Neuronal stem cell (in vitro differentiated cells): Measurements from ENCODE around the gene CDC123.
"Not testable (repeated sequence)": the region's sequence is repeated elsewhere in the genome, so short reads cannot be mapped to it uniquely, and the experiment has no call there.

ENCODE experiments used
- DNase-seq: peaks from one replicate; pipeline ENCODE4 v3.0.0-alpha.2; 2013; ENCODE audit warnings: low spot score
- H2AFZ ChIP-seq: one replicate; pipeline ENCODE4 v1.6.1; 2013; ENCODE audit warnings: mild to moderate bottlenecking, low read length, inconsistent platforms
- H2AK5ac ChIP-seq: 2 replicates; pipeline ENCODE4 v1.6.1; 2013; ENCODE audit warnings: low read depth, mild to moderate bottlenecking, inconsistent platforms, low read length, moderate library complexity, mixed read lengths
- H2BK120ac ChIP-seq: 2 replicates; pipeline ENCODE4 v1.6.1; 2013; ENCODE audit warnings: low read depth, mild to moderate bottlenecking, inconsistent platforms, low read length, moderate library complexity, mixed read lengths
- H2BK12ac ChIP-seq: one replicate; pipeline ENCODE4 v1.6.1; 2013; ENCODE audit warnings: low read length, inconsistent platforms
- H2BK15ac ChIP-seq: 2 replicates; pipeline ENCODE4 v1.6.1; 2013; ENCODE audit warnings: mild to moderate bottlenecking, low read length, inconsistent platforms, mixed read lengths
- H2BK5ac ChIP-seq: one replicate; pipeline ENCODE4 v1.6.1; 2013; ENCODE audit warnings: inconsistent platforms, mild to moderate bottlenecking, low read length, moderate library complexity
- H3K14ac ChIP-seq: one replicate; pipeline ENCODE4 v1.6.1; 2013; ENCODE audit warnings: low read length, inconsistent platforms
- H3K18ac ChIP-seq: 2 replicates; pipeline ENCODE4 v1.6.1; 2013; ENCODE audit warnings: low read length, inconsistent platforms
- H3K23ac ChIP-seq: 2 replicates; pipeline ENCODE4 v1.6.1; 2013; ENCODE audit warnings: low read depth, mild to moderate bottlenecking, mixed read lengths, low read length, inconsistent platforms; ENCODE audit not compliant: poor library complexity
- H3K27ac ChIP-seq: replicated peaks from 3 replicates; pipeline ENCODE4 v1.5.1; 2013; ENCODE audit warnings: low read length, inconsistent platforms
- H3K27me3 ChIP-seq, 3 experiments: 2 replicates each; pipeline ENCODE4 v1.6.1; 2013; ENCODE audit warnings: low read length in 3 of 3, mild to moderate bottlenecking in 2 of 3, inconsistent platforms in 1 of 3, low read depth in 1 of 3, mixed read lengths in 1 of 3, moderate library complexity in 1 of 3; ENCODE audit not compliant: control insufficient read depth in 3 of 3, insufficient read depth in 3 of 3
- H3K36me3 ChIP-seq, 2 donors: replicated peaks in 1 of 2; 2 replicates each; pipeline ENCODE4 v1.6.1; 2013; ENCODE audit warnings: low read length in 2 of 2; ENCODE audit not compliant: control insufficient read depth in 2 of 2, insufficient read depth in 2 of 2
- H3K4ac ChIP-seq: 2 replicates; pipeline ENCODE4 v1.6.1; 2013; ENCODE audit warnings: inconsistent platforms, mild to moderate bottlenecking, low read length, moderate library complexity
- H3K4me1 ChIP-seq, 2 donors: 1 replicate in 1 of 2; 2 replicates in 1 of 2; pipeline ENCODE4 v1.6.1; 2013; ENCODE audit warnings: low read length in 2 of 2, low read depth in 1 of 2; ENCODE audit not compliant: control insufficient read depth in 2 of 2, insufficient read depth in 1 of 2
- H3K4me2 ChIP-seq: one replicate; pipeline ENCODE4 v1.6.1; 2013; ENCODE audit warnings: mild to moderate bottlenecking, low read length, inconsistent platforms; ENCODE audit not compliant: insufficient read depth, poor library complexity, severe bottlenecking
- H3K4me3 ChIP-seq, 2 donors: 2 replicates each; pipeline ENCODE4 v1.5.1; 2013; ENCODE audit warnings: low read length in 2 of 2, mild to moderate bottlenecking in 2 of 2, inconsistent platforms in 1 of 2, moderate library complexity in 1 of 2
- H3K79me1 ChIP-seq: one replicate; pipeline ENCODE4 v1.6.1; 2013; ENCODE audit warnings: low read depth, mild to moderate bottlenecking, inconsistent platforms, low read length, moderate library complexity
- H3K9ac ChIP-seq: one replicate; pipeline ENCODE4 v1.6.1; 2013; ENCODE audit warnings: mild to moderate bottlenecking, low read depth, low read length, inconsistent platforms; ENCODE audit not compliant: poor library complexity
- H3K9me3 ChIP-seq, 2 donors: replicated peaks in 1 of 2; 2 replicates each; pipeline versions ENCODE3 to v1.6.1; 2013; ENCODE audit warnings: low read length in 2 of 2, mild to moderate bottlenecking in 2 of 2, inconsistent platforms in 1 of 2, low read depth in 1 of 2, mixed read lengths in 1 of 2, moderate library complexity in 1 of 2; ENCODE audit not compliant: control insufficient read depth in 2 of 2, insufficient read depth in 1 of 2
- H4K8ac ChIP-seq: one replicate; pipeline ENCODE4 v1.6.1; 2013; ENCODE audit warnings: low read depth, mild to moderate bottlenecking, inconsistent platforms, low read length, moderate library complexity
- H4K91ac ChIP-seq: one replicate; pipeline ENCODE4 v1.6.1; 2013; ENCODE audit warnings: low read length, low read depth, mild to moderate bottlenecking, inconsistent platforms; ENCODE audit not compliant: poor library complexity
- WGBS, 2 donors: extraction: QIAGEN DNeasy Blood & Tissue Kit; methylation state at CpG; one replicate each; pipeline ENCODE4 v1.1.7; 2013; ENCODE audit warnings: missing lambda C conversion rate in 2 of 2, mixed read lengths in 1 of 2; ENCODE audit not compliant: insufficient read length in 2 of 2, insufficient replicate concordance in 1 of 2; ENCODE audit errors: extremely low coverage in 2 of 2; 5-methylcytosine and 5-hydroxymethylcytosine counted together

The CDC123 gene

GRCh38 chr10:12243864-12244620, 48.1 kb downstream of the CDC123 start:
- no peaks in the 10 kb centered on the region for H3K27me3 ChIP-seq
- no peak overlapping the region for H2BK120ac ChIP-seq
- no peak overlapping the region for H2AFZ ChIP-seq
- H3K18ac ChIP-seq: no peak overlapping the region
- H2BK15ac ChIP-seq: no peak overlapping the region
- no peak overlapping the region for H2BK5ac ChIP-seq
- H3K4me3 ChIP-seq: no peak overlapping the region
- H3K4ac ChIP-seq: no peak overlapping the region
- H4K91ac ChIP-seq: no peak overlapping the region
- H3K4me2 ChIP-seq: no peak overlapping the region
- no peak overlapping the region for H4K8ac ChIP-seq
- H2AK5ac ChIP-seq: no peak overlapping the region
- DNase-seq: no peak
- no CpG with 5 or more reads among the region's 18 CpGs for WGBS, 2 donors
- no peak overlapping the region for H3K27ac ChIP-seq
- no peak overlapping the region for H3K14ac ChIP-seq
- no peaks in the 10 kb centered on the region for H3K79me1 ChIP-seq
- H3K23ac ChIP-seq: no peak overlapping the region
- no peaks in the 10 kb centered on the region for H3K4me1 ChIP-seq
- peaks cover 30 to 74% of the 10 kb centered on the region in 2 donors for H3K36me3 ChIP-seq
- H3K9me3 ChIP-seq: no peaks in the 10 kb centered on the region
- no peak overlapping the region for H3K9ac ChIP-seq
- H2BK12ac ChIP-seq: no peak overlapping the region

- H3K27ac ChIP-seq: no peak overlapping the region
- H3K4me3 ChIP-seq: no peak overlapping the region
- no peak overlapping the region for H2AFZ ChIP-seq
- no peak overlapping the region for H3K18ac ChIP-seq
- H3K36me3 ChIP-seq: peaks cover 12 to 51% of the 10 kb centered on the region in 2 donors
- no peaks in the 10 kb centered on the region for H3K79me1 ChIP-seq
- H2BK15ac ChIP-seq: no peak overlapping the region
- no peak overlapping the region for H4K8ac ChIP-seq
- H2AK5ac ChIP-seq: no peak overlapping the region
- WGBS, 2 donors: no CpG with 5 or more reads among the region's 10 CpGs
- no peak overlapping the region for H3K23ac ChIP-seq
- H3K4me2 ChIP-seq: no peak overlapping the region
- DNase-seq: no peak
- no peak overlapping the region for H2BK120ac ChIP-seq
- no peak overlapping the region for H3K14ac ChIP-seq
- H3K4ac ChIP-seq: no peak overlapping the region
- H4K91ac ChIP-seq: no peak overlapping the region
- H3K27me3 ChIP-seq: no peaks in the 10 kb centered on the region
- no peaks in the 10 kb centered on the region for H3K9me3 ChIP-seq
- no peak overlapping the region for H2BK12ac ChIP-seq
- no peaks in the 10 kb centered on the region for H3K4me1 ChIP-seq
- H2BK5ac ChIP-seq: no peak overlapping the region
- H3K9ac ChIP-seq: no peak overlapping the region
Observed at GRCh38 chr10:12250181-12250580, 54.2 kb downstream of the CDC123 start.

DNA sequence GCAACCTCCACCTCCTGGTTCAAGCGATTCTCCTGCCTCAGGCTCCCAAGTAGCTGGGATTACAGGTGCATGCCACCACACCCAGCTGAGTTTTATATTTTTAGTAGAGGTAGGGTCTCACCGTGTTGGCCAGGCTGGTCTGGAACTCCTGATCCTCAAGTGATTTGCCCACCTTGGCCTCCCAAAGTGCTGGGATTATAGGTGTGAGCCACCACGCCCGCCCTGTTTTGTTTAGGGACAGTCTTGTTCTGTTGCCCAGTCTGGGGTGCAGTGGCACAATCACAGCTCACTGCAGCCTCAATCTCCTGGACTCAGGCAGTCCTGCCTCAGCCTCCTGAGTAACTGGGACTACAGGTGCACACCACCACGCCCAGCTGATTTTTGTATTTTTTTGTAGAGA, 54.7 kb downstream of the CDC123 start:
- not testable (repeated sequence) for DNase-seq, H3K4ac ChIP-seq, H2BK12ac ChIP-seq, H2BK120ac ChIP-seq, H2AFZ ChIP-seq, H3K9me3 ChIP-seq, H3K4me3 ChIP-seq, H3K27ac ChIP-seq, H2AK5ac ChIP-seq, H3K14ac ChIP-seq, H3K4me2 ChIP-seq, H3K4me1 ChIP-seq, H3K27me3 ChIP-seq, H2BK5ac ChIP-seq, H3K9ac ChIP-seq, H4K8ac ChIP-seq, H3K23ac ChIP-seq, H4K91ac ChIP-seq, H2BK15ac ChIP-seq, H3K18ac ChIP-seq, H3K79me1 ChIP-seq
- H3K36me3 ChIP-seq: peaks cover 12 to 46% of the 10 kb centered on the region in 2 donors
- WGBS, 2 donors: no CpG with 5 or more reads among the region's 5 CpGs

- no peak overlapping the region for H2AK5ac ChIP-seq
- H3K9me3 ChIP-seq: no peaks in the 10 kb centered on the region
- no peak overlapping the region for H3K4me3 ChIP-seq
- no peak overlapping the region for H2BK5ac ChIP-seq
- no peak overlapping the region for H3K18ac ChIP-seq
- no peak overlapping the region for H2AFZ ChIP-seq
- peaks cover 6 to 37% of the 10 kb centered on the region in 2 donors for H3K36me3 ChIP-seq
- H2BK120ac ChIP-seq: no peak overlapping the region
- no peak overlapping the region for H3K23ac ChIP-seq
- no peaks in the 10 kb centered on the region for H3K79me1 ChIP-seq
- H3K14ac ChIP-seq: no peak overlapping the region
- no peak overlapping the region for H3K4me2 ChIP-seq
- H4K91ac ChIP-seq: no peak overlapping the region
- DNase-seq: no peak
- H4K8ac ChIP-seq: no peak overlapping the region
- no peaks in the 10 kb centered on the region for H3K4me1 ChIP-seq
- H3K27me3 ChIP-seq: no peaks in the 10 kb centered on the region
- H2BK12ac ChIP-seq: no peak overlapping the region
- H3K4ac ChIP-seq: no peak overlapping the region
- no peak overlapping the region for H2BK15ac ChIP-seq
- no peak overlapping the region for H3K9ac ChIP-seq
- no CpG with 5 or more reads among the region's 5 CpGs for WGBS, 2 donors
- no peak overlapping the region for H3K27ac ChIP-seq
Observed at GRCh38 chr10:12251581-12251980, 55.6 kb downstream of the CDC123 start.
